OCI-LY3 (cell line): Measurements from ENCODE around the gene CACNG7.

Experiments
- EZH2phosphoT487 ChIP-seq: fragments of 200-600 bp; shearing (Covaris generic); IDR thresholded peaks from 2 replicates; pipeline ENCODE4 v1.6.1; 2018; ENCODE audit warnings: antibody characterized with exemption, mixed run types, low read depth
- TF ChIP-seq, protein P1 (sequence below): fragments of 200-600, 300-600 bp; sonication (generic); IDR thresholded peaks from 2 replicates; pipeline ENCODE4 v1.5.1; 2014; ENCODE audit warnings: antibody characterized with exemption, low read length, low read depth

DNA sequence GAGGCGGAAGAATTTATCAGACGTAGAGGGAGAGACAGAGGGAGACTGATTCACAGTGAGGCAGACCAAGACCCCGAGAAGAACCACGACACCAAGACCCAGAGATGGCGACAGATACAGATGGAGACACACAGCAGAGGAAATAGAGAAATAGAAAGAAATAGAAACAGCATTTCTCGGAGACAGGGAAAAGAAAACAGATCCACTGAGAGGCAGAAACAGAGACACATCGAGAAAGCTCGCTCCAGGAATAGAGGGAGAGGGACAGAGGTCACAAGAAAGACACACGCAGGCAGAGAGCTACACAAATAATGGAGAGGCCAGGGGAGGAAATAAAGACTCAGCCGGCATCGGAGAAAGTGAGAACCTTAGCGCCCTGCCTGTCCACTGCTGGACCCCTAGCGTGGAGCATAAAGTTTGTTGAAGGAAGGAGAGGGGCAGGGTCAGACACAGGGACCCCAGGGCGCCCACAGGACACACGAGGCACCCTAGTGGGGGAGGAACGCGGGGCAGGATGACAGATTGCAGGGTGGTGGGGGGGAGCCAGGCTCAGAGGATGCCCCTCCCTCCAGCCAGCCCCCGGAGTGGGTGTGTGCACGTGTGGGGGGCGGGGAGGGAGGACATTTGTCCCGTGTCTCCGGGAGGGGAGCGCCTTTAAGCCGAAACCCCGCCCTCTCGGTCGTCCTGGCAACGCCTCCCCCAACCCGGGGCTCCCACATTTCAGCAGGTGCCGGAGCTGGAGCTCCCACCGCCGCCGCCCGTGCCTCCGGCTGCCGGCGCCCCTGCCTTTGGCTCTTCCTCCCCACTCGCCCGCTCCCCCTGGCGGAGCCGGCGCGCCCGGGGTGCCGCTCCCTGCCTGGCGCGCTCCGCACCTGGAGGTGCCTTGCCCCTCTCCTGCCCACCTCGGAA, 27.3 kb upstream of the CACNG7 start, which contains the start of gene PRKCG:
- TF ChIP-seq, protein P1, sequence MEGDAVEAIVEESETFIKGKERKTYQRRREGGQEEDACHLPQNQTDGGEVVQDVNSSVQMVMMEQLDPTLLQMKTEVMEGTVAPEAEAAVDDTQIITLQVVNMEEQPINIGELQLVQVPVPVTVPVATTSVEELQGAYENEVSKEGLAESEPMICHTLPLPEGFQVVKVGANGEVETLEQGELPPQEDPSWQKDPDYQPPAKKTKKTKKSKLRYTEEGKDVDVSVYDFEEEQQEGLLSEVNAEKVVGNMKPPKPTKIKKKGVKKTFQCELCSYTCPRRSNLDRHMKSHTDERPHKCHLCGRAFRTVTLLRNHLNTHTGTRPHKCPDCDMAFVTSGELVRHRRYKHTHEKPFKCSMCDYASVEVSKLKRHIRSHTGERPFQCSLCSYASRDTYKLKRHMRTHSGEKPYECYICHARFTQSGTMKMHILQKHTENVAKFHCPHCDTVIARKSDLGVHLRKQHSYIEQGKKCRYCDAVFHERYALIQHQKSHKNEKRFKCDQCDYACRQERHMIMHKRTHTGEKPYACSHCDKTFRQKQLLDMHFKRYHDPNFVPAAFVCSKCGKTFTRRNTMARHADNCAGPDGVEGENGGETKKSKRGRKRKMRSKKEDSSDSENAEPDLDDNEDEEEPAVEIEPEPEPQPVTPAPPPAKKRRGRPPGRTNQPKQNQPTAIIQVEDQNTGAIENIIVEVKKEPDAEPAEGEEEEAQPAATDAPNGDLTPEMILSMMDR, result no peak
- TF ChIP-seq EZH2phosphoT487, result no peak
